ENCODE measurements around the gene PCDHGC4. TPM values are rescaled to one million over a fixed set of nuclear protein-coding genes. Genes with fewer than 3 reads are reported as not detected.
A peak's percentile ranks its signal among the peaks of the same experiment; 100 is the strongest.

The PCDHGC4 gene
- total RNA-seq, 1 experiment from 2014 or later: 4.3 TPM

DNA sequence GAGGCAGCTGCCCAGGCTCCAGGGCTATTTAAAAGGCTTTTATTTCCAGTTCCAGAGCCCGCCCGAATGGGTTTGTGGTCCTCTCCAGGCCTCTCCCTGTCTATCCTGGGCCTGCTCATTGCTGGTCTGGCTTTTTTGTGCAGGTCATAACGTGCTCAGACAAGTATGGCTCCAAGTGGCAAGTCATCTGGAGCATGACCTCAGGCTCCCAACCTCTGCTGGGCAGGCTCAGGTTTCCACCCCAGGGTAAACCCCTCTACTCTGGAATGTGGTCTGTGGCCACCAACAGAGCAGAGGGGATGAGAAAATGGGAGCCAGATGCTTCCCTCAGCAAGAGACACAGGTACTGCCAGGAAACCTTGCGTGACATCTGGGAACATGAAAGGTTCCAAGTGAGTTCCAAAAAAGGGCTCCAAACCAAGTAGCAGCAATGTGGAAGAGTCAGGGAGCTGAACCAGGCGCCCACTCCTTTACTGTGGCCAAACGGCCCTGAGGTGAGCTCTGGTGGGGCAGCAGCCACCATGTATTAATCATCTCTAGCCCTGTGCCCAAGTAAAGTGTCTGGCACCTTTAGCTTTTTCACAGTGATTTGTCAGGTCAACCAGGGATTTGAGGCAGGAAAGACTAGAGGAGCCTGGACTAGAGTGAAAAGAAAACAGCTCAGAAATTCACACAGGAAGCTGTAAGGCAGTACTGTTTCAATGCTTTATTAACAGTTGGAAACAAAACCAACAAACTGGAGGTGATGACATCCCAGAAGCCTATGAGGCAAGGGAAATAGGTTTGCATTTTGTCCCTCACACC, 29.7 kb downstream of the PCDHGC4 start:
- H2BK15ac ChIP-seq (ENCODE audit: low read depth, low read length): no peak overlapping the region
- H3K4ac ChIP-seq (ENCODE audit: low read depth, low read length): no peak overlapping the region
- Mint-ChIP-seq H3K36me3 (ENCODE audit: insufficient read depth in 1 of 3, low read depth in 3 of 3) (peaks cover 20 to 51% (median 30%) of the 10 kb centered on the region in 3 experiments), H3K27me3 (ENCODE audit: low read depth) (peaks cover 3% of the 10 kb centered on the region; the same call in 1 of the 2 replicates), H3K4me3 (peak overlapping the region; percentile 75 to 88), H3K4me1 (peaks cover 33 to 45% of the 10 kb centered on the region in 2 experiments), H3K9me3 (no peaks in the 10 kb centered on the region; a peak in 1 of 5 replicates), H3K27ac (peak overlapping the region; percentile 96)
- H2AFZ ChIP-seq (ENCODE audit: low read length): no peak overlapping the region
- TF ChIP-seq, protein P1, sequence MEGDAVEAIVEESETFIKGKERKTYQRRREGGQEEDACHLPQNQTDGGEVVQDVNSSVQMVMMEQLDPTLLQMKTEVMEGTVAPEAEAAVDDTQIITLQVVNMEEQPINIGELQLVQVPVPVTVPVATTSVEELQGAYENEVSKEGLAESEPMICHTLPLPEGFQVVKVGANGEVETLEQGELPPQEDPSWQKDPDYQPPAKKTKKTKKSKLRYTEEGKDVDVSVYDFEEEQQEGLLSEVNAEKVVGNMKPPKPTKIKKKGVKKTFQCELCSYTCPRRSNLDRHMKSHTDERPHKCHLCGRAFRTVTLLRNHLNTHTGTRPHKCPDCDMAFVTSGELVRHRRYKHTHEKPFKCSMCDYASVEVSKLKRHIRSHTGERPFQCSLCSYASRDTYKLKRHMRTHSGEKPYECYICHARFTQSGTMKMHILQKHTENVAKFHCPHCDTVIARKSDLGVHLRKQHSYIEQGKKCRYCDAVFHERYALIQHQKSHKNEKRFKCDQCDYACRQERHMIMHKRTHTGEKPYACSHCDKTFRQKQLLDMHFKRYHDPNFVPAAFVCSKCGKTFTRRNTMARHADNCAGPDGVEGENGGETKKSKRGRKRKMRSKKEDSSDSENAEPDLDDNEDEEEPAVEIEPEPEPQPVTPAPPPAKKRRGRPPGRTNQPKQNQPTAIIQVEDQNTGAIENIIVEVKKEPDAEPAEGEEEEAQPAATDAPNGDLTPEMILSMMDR (conservative IDR thresholded peaks at IDR 0.05): no peak
- H2BK20ac ChIP-seq (ENCODE audit: low read depth, low read length, poor library complexity, severe bottlenecking): no peak overlapping the region
- peak overlapping the region; percentile 91 for H3K4me2 ChIP-seq (ENCODE audit: insufficient read depth, insufficient read length, low read length)
- peak; percentile 89 for DNase-seq
- no peak overlapping the region for H4K5ac ChIP-seq (ENCODE audit: insufficient read length, low read depth, low read length)
- peak overlapping the region; percentile 55 for H3K18ac ChIP-seq (ENCODE audit: insufficient read length, low read depth, low read length)
- no peak overlapping the region for H2BK12ac ChIP-seq (ENCODE audit: insufficient read length, low read depth, low read length)
- H3K9ac ChIP-seq (ENCODE audit: extremely low read depth, insufficient read length, low read length): no peak overlapping the region
- no peaks in the 10 kb centered on the region for H3K79me1 ChIP-seq (ENCODE audit: insufficient read depth, low read depth, low read length, poor library complexity, severe bottlenecking)
- H3K79me2 ChIP-seq (ENCODE audit: insufficient read depth, low read length): no peaks in the 10 kb centered on the region
- H3K27ac ChIP-seq (ENCODE audit: insufficient read length, low read depth, low read length): no peak overlapping the region
- H2AK5ac ChIP-seq (ENCODE audit: insufficient read length, low read length): no peak overlapping the region
- H3K4me1 ChIP-seq (ENCODE audit: insufficient read depth, low read length): no peaks in the 10 kb centered on the region; the same call in 1 of the 2 replicates
- no CpG with 5 or more reads among the region's 6 CpGs for WGBS (ENCODE audit: extremely low coverage, insufficient read length, low lambda C conversion rate)
- no peak overlapping the region for H2BK5ac ChIP-seq (ENCODE audit: insufficient read length, low read length)
- H3K14ac ChIP-seq (ENCODE audit: insufficient read depth, low read length): peak overlapping the region; percentile 50; the same call in 1 of the 2 replicates
- H3K23ac ChIP-seq (ENCODE audit: insufficient read length, low read depth, low read length): no peak overlapping the region
- H4K91ac ChIP-seq (ENCODE audit: insufficient read length, low read depth, low read length): no peak overlapping the region
- no peaks in the 10 kb centered on the region for H3K27me3 ChIP-seq (ENCODE audit: insufficient read depth, low read length)
- no peaks in the 10 kb centered on the region for H3K9me3 ChIP-seq (ENCODE audit: control insufficient read depth, low read depth, low read length)
- H2BK120ac ChIP-seq (ENCODE audit: low read depth, low read length, poor library complexity, severe bottlenecking): no peak overlapping the region
- H3K56ac ChIP-seq (ENCODE audit: insufficient read length, low read depth, low read length): no peak overlapping the region
- H4K20me1 ChIP-seq (ENCODE audit: control insufficient read depth, insufficient read depth, insufficient read length): no peaks in the 10 kb centered on the region
- H3T11ph ChIP-seq (ENCODE audit: low read length): peak overlapping the region; percentile 23
- no peak overlapping the region for H4K8ac ChIP-seq (replicated peaks; ENCODE audit: insufficient read length, low read depth, low read length)
- peaks cover 17% of the 10 kb centered on the region for H3K23me2 ChIP-seq (ENCODE audit: insufficient read length, low read depth, low read length, poor library complexity, severe bottlenecking)
